ENCODE results near the gene ADGB.
A peak's percentile ranks its signal among the peaks of the same experiment; 100 is the strongest.

ADGB gene

DNA sequence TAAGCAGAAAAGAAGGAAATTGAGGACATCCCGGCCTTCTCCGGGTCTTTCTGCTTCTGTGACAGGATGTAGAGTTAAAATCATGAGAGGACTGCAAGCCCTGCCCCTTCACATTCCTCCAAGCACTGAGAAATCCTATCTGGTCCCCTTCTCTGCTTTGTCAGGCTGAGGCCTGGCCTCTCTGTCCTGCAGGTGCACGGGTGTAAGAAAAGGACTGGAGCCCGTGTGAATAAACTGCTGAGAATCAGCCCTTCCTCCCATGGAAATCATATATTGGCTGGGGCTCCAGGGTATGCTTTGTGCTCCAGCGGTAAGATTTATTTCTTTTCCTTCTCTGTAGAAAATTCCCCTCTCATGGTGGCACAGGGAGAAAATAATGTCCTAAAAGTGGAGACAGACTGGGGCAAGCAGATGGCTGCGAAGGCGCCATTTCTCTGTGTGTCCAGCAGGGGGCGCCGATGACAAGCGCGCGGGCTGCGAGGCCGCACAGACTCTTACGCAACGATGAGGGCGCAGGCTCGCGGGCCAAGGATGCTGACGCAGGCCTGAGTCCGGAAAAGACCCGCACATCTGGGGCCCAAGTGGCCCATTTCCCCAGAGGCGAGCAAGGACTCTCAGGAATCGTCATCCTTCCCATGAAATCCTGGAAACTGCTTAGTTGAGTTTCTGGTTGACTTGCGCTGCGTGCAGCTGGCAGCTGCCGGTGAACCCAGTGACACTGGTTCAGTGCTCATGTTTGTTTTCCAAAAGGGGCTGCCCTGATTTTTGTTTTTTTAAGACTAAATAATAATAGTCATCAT is 258.6 kb downstream of the ADGB start:
- ChIA-PET POLR2A (ENCODE audit: low non-redundant PET) (no interaction called here), CTCF (interaction anchor here (0.7 to 0.8 kb wide), 2 partner anchors 37 to 43 kb away, joined by 3 read pairs; no protein-coding TSS in a partner anchor)
- peak; percentile 96 for TF ChIP-seq CTCF (conservative IDR thresholded peaks at IDR 0.05; ENCODE audit: low read depth)
- peak; percentile 59 for DNase-seq (ENCODE audit: low spot score)
- no peak overlapping the region for H3K27ac ChIP-seq

DNA sequence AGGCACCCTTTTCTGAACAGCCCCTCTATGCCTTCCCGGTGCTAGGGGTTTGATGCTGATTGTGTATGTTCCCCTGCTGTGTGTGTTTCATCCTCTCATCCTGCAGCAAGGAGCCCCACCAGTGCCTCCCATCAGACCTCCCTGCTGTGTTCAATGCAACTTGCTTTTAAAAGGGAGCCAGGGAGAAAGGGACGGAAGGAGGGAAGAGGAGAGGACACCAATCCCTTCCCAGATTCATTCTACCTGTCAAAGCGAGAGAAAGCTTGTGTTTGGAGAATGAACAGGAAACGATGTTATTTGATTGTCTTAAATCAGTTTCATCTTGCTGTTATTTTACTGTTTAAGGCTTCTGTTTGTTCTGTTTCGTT is 259.2 kb downstream of the ADGB start:
- POLR2A ChIA-PET (ENCODE audit: low non-redundant PET) = no interaction called here
- CTCF ChIA-PET = interaction anchor here (0.6 to 0.8 kb wide), 3 partner anchors 36 to 1125 kb away, joined by 3 read pairs; no protein-coding TSS in a partner anchor
- H3K27ac ChIP-seq = no peak overlapping the region
- no peak for DNase-seq (ENCODE audit: low spot score)
- no peak for TF ChIP-seq CTCF (conservative IDR thresholded peaks at IDR 0.05; ENCODE audit: low read depth)

DNA sequence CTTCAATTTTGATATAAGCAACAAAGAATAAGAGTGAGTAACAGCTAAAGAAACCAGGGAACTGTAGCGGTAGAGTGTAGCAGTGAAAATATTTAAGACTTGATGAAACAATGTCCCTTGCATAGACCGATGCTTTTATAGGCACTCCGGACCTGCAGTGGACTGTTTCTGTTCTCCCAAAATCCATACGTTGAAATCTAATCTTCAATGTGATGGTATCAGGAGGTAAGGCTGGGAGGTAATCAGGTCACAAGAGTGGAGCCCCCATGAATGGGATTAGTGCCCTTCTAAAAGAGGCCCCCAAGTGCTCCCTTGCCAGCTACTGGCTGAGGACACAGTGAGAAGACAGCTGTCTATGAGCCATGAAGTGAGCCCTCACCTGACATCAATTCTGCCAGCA is 260.4 kb downstream of the ADGB start:
- DNase-seq (ENCODE audit: low spot score) = no peak
- ChIA-PET CTCF (no interaction called here), POLR2A (ENCODE audit: low non-redundant PET) (no interaction called here)
- no peak overlapping the region for H3K27ac ChIP-seq
- no peak for TF ChIP-seq CTCF (conservative IDR thresholded peaks at IDR 0.05; ENCODE audit: low read depth)

GRCh38 chr6:146859795-146860495 is 261.2 kb downstream of the ADGB start:
- CTCF ChIA-PET = no interaction called here
- POLR2A ChIA-PET (ENCODE audit: low non-redundant PET) = no interaction called here
- DNase-seq (ENCODE audit: low spot score) = no peak
- no peak overlapping the region for H3K27ac ChIP-seq
- TF ChIP-seq CTCF (conservative IDR thresholded peaks at IDR 0.05; ENCODE audit: low read depth) = no peak

DNA sequence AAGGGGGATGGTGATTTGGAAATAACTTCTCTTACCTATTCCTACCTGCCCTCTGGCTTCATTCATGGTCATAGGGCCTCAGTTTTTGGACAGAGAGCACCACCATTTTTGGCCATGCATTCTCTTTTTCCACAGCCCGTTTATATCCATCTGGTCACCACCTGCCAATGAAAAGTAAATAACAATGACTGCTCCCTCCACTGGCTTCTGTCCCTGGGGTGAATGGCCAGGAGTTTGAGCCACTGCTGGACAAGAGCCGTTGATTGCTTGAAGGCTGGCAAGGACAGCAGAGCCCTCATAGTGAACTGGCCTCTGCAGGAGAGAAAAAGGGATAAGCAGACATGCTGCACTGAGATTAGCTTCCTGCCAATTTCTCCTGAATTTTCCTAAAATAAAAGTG is 261.8 kb downstream of the ADGB start:
- ChIA-PET POLR2A (ENCODE audit: low non-redundant PET) (no interaction called here), CTCF (interaction anchor here (0.9 kb wide), 1 partner anchor 454 kb away, joined by 4 read pairs; no protein-coding TSS in a partner anchor)
- no peak overlapping the region for H3K27ac ChIP-seq
- DNase-seq (ENCODE audit: low spot score) = no peak
- no peak for TF ChIP-seq CTCF (conservative IDR thresholded peaks at IDR 0.05; ENCODE audit: low read depth)

GRCh38 chr6:146861029-146861563 is 262.3 kb downstream of the ADGB start:
- no peak for DNase-seq (ENCODE audit: low spot score)
- CTCF ChIA-PET = interaction anchor here (0.9 kb wide), 1 partner anchor 453 kb away, joined by 4 read pairs; no protein-coding TSS in a partner anchor
- TF ChIP-seq CTCF (conservative IDR thresholded peaks at IDR 0.05; ENCODE audit: low read depth) = no peak
- H3K27ac ChIP-seq = no peak overlapping the region
- POLR2A ChIA-PET (ENCODE audit: low non-redundant PET) = no interaction called here
